GM21737 (cell line): ENCODE measurements around the gene WDR27.

Experiments used
- ATAC-seq: cut with Tn5 transposase; IDR thresholded peaks from one replicate; pipeline ENCODE4 v1.9.1; 2021; ENCODE audit warnings: mild to moderate bottlenecking, moderate library complexity; ENCODE audit not compliant: unreplicated experiment

The WDR27 gene

GRCh38 chr6:169416249-169416648 is 285.6 kb downstream of the WDR27 start:
- no peak for ATAC-seq

GRCh38 chr6:169415179-169415578 is 286.6 kb downstream of the WDR27 start:
- ATAC-seq, result no peak

GRCh38 chr6:169411722-169412121 is 290.1 kb downstream of the WDR27 start:
- no peak for ATAC-seq

GRCh38 chr6:169411296-169411695 is 290.5 kb downstream of the WDR27 start:
- ATAC-seq, result no peak

GRCh38 chr6:169409742-169410312 is 292.0 kb downstream of the WDR27 start:
- no peak for ATAC-seq

- no peak for ATAC-seq
Measured at GRCh38 chr6:169407325-169407724, 294.5 kb downstream of the WDR27 start.
